A549 (cell line): ENCODE measurements around the gene IFITM10. TPM values are rescaled to one million over a fixed set of nuclear protein-coding genes. Genes with fewer than 3 reads are reported as not detected.
A peak's percentile ranks its signal among the peaks of the same experiment; 100 is the strongest.

Experiments
- ATAC-seq, 2 experiments: fragments of 200-7000 bp in 1 of 2; fragments of >200 bp in 1 of 2; cut with Nextera tagmentation in 1 of 2; cut with Tn5 transposase in 1 of 2; 3 replicates each; pipeline versions ENCODE4 v1.8.0 to v1.9.1; 2018 to 2020; ENCODE audit warnings: mild to moderate bottlenecking in 1 of 2, moderate library complexity in 1 of 2
- CTCF ChIA-PET: fragments of 300-600 bp; sonication (Branson Sonifier 250); formaldehyde crosslinking; extraction: SDS; loops from one replicate; lab custom pipeline; 2021; ENCODE audit warnings: antibody characterized with exemption, inconsistent platforms; lab: Yijun Ruan, JAX
- POLR2A ChIA-PET: fragments of 350-600 bp; formaldehyde crosslinking; extraction: SDS; loops from one replicate; lab custom pipeline; 2021; ENCODE audit warnings: antibody characterized with exemption, inconsistent platforms; lab: Yijun Ruan, JAX
- DNase-seq, 2 experiments: peaks; one replicate each; pipeline versions ENCODE4 v3.0.0 to v3.0.0-alpha.2; 2011 to 2016; ENCODE audit warnings: low read depth in 1 of 2, low spot score in 1 of 2
- FAIRE-seq: peaks from 2 replicates; lab custom pipeline; 2011; peaks lifted over from hg19 to GRCh38; lab: Jason Lieb, UNC
- H3K27ac ChIP-seq, 2 experiments: fragments of >200 bp; sonication (Bioruptor Twin); formaldehyde crosslinking; 3 replicates each; pipeline ENCODE4 v1.5.1; 2016 to 2017
- H3K4me1 ChIP-seq: fragments of >200 bp; sonication (Bioruptor Twin); formaldehyde crosslinking; 3 replicates; pipeline ENCODE4 v1.6.1; 2016
- H3K4me2 ChIP-seq: fragments of >200 bp; sonication (Bioruptor Twin); formaldehyde crosslinking; 3 replicates; pipeline ENCODE4 v1.6.1; 2016
- H3K4me3 ChIP-seq: fragments of >200 bp; sonication (Bioruptor Twin); formaldehyde crosslinking; 3 replicates; pipeline ENCODE4 v1.5.1; 2016
- H3K9me3 ChIP-seq: fragments of >200 bp; sonication (Bioruptor Twin); formaldehyde crosslinking; 3 replicates; pipeline ENCODE4 v1.6.1; 2016
- CBX2 ChIP-seq: fragments of 200-600 bp; sonication (generic); IDR thresholded peaks from 2 replicates; pipeline ENCODE4 v1.6.1; 2016; ENCODE audit warnings: low read depth, mild to moderate bottlenecking, borderline replicate concordance
- CEBPB ChIP-seq, 2 experiments: fragments of >200 bp in 1 of 2; sonication (Bioruptor Twin) in 1 of 2; formaldehyde crosslinking in 1 of 2; IDR thresholded peaks; 2 replicates each; pipeline ENCODE4 v1.6.1; 2012 to 2016
- EHMT2 ChIP-seq: fragments of 200-600 bp; sonication (generic); IDR thresholded peaks from 2 replicates; pipeline ENCODE4 v1.6.1; 2016; ENCODE audit warnings: antibody characterized with exemption, low read depth, mild to moderate bottlenecking, moderate library complexity
- FOSB ChIP-seq: fragments of 250-450 bp; sonication (Bioruptor Pico); IDR thresholded peaks from 2 replicates; pipeline ENCODE4 v1.5.0; 2020; ENCODE audit warnings: mild to moderate bottlenecking, moderate library complexity
- GATA3 ChIP-seq: IDR thresholded peaks from 2 replicates; pipeline ENCODE4 v1.6.1; 2012; ENCODE audit warnings: borderline replicate concordance
- HDAC2 ChIP-seq: fragments of 200-600 bp; sonication (generic); IDR thresholded peaks from 2 replicates; pipeline ENCODE4 v1.6.1; 2016
- HOXB13 ChIP-seq: fragments of 250-450 bp; sonication (Bioruptor Pico); IDR thresholded peaks from 2 replicates; pipeline ENCODE4 v1.5.0; 2020; ENCODE audit warnings: low read depth, mild to moderate bottlenecking, moderate library complexity
- MAFK ChIP-seq: fragments of 450-650 bp; IDR thresholded peaks from 2 replicates; pipeline ENCODE4 v1.6.1; 2014; ENCODE audit not compliant: partially characterized antibody
- MAZ ChIP-seq: fragments of 150-350 bp; IDR thresholded peaks from 2 replicates; pipeline ENCODE4 v1.6.1; 2014; ENCODE audit warnings: antibody characterized with exemption, low read depth, low read length, borderline replicate concordance
- NFE2L2 ChIP-seq: fragments of 150-350 bp; conservative IDR thresholded peaks from 2 replicates; pipeline ENCODE4 v1.6.1; 2014; ENCODE audit warnings: low read length
- NR3C1 ChIP-seq: fragments of >200 bp; sonication (Bioruptor Twin); formaldehyde crosslinking; IDR thresholded peaks from 3 replicates; pipeline ENCODE4 v1.6.1; 2017
- TP53 ChIP-seq: fragments of 250-450 bp; sonication (Bioruptor Pico); IDR thresholded peaks from 2 replicates; pipeline ENCODE4 v1.5.0; 2021; ENCODE audit warnings: mild to moderate bottlenecking, moderate library complexity
- ZC3H11A ChIP-seq: fragments of 450-650 bp; IDR thresholded peaks from 2 replicates; pipeline ENCODE4 v1.6.1; 2014; ENCODE audit warnings: antibody characterized with exemption, mild to moderate bottlenecking
- ZFP36 ChIP-seq: fragments of 450-650 bp; IDR thresholded peaks from 2 replicates; pipeline ENCODE4 v1.6.1; 2014; ENCODE audit warnings: borderline replicate concordance; ENCODE audit not compliant: partially characterized antibody
- WGBS: methylation state at CpG from one replicate; pipeline ENCODE4 v1.1.6; 2017; ENCODE audit errors: missing lambda C conversion rate; 5-methylcytosine and 5-hydroxymethylcytosine counted together
- polyA plus RNA-seq, 4 experiments: library from polyadenylated mRNA; depleted of rRNA in 3 of 4; stranded (reverse); fragments of >200 nt; fragmentation: RNase III in 1 of 4; extraction: RNeasy Plus Mini Kit Qiagen cat#74134 plus additional on column Dnase treatment in 1 of 4; gene quantifications; 2 replicates in 3 of 4; 3 replicates in 1 of 4; pipeline ENCODE4 v1.2.3, GENCODE V29; 2011 to 2017
- TF ChIP-seq, protein P1 (sequence below): fragments of >200 bp; sonication (Bioruptor Twin); formaldehyde crosslinking; IDR thresholded peaks from 3 replicates; pipeline ENCODE4 v1.6.1; 2016
- TF ChIP-seq, protein P2 (sequence below): fragments of 450-650 bp; IDR thresholded peaks from 2 replicates; pipeline ENCODE4 v1.6.1; 2014; ENCODE audit warnings: antibody characterized with exemption

Gene IFITM10
- polyA plus RNA-seq, 2 of the 4 experiments (the other 2 are of a cell fraction), result 0.28 to 0.67 TPM

DNA sequence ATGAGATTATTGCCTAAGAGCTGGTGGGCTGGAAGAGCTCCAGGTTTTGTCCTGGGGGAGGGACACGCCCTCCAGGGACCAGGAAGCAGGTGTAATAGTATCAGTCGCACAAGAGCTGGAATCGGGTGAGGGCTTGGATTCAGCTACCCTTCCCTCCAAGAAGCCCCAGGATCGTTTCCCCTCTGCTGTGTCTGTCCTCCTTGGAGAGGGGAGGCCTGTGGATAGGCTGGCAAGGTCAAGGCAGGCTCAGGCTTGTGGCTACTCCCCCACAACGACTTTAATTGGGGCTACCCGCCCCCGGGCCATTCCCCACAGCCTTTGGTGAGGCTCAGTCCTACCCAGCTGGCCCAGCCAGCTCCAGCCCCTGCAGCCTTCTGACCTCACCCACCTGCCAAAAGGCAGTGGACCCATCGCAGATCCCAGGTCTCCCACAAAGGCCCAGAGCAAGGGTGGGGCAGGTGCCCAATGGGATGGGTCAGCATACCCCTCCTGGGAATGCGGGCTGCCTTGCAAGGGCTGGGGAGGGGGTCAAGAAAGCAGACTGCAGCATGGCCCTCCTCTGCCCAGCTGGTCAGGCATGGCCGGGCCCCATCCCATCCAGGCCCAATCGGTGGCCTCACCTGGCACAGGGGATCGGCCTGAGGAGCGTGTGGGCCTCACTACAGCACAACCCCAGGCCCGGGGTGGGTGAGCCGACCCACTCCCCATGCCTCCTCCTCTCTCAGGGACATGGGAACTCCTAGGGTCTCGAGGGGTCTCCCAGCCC, 12.3 kb upstream of the IFITM10 start:
- peak overlapping the region; percentile 87 for H3K4me2 ChIP-seq
- POLR2A ChIA-PET, result interaction anchor here (0.6 to 1.4 kb wide), 2 partner anchors 9 to 231 kb away, joined by 7 to 13 read pairs; no protein-coding TSS in a partner anchor
- ATAC-seq, result peak in 1 of 2 experiments; percentile 44; a peak in 3 of 6 replicates
- TF ChIP-seq HOXB13 (no peak), CEBPB (IDR thresholded peaks at IDR 0.05) (peak in 1 of 2 experiments; percentile 58; a peak in 2 of 4 replicates), EHMT2 (no peak)
- peaks cover 37% of the 10 kb centered on the region for H3K4me1 ChIP-seq
- WGBS, result 10% methylated on average over 7 of the region's 16 CpGs
- peak overlapping the region; percentile 100 for H3K4me3 ChIP-seq
- CTCF ChIA-PET, result interaction anchor here (0.5 to 4.0 kb wide), 10 partner anchors 29 to 336 kb away, joined by 3 to 29 read pairs (median 5); no protein-coding TSS in a partner anchor
- peak; percentile 54 to 69 for DNase-seq
- H3K9me3 ChIP-seq, result no peaks in the 10 kb centered on the region
- FAIRE-seq, result no peak
- H3K27ac ChIP-seq, result peak overlapping the region; percentile 96 to 97

DNA sequence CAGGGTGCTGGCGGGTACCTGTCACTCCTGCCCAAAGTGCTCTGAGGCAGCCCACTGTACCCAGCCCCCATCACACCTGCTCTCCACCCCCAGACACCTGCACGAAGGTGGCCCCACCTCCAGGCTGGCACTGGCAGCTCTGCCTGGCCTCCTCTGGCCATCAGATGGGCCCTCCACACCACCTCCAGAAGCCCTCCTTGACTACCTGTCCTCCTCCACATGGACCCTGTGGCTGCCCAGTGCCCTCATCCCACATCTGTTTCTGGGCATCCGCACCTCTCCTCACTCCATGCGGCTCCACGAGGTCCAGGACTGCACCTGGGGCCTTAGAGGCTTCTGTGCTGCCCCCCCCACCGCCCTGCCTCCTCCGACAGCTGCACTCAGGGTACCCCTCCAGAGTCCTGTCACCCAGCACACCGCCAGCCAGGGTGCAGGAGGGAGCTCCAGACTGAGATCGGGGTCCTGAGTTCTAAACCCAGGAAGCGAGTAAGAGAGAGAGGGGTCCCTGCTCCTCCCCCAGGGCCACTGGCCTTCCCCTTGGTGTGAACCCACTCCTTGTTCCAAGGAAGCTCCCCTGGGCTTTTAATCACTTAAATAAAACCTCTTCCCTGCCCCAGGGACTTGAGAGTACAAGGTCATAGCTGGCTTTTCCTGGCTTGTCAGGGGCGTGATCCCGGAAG, 11.6 kb upstream of the IFITM10 start:
- Histone ChIP-seq H3K27ac (peak overlapping the region; percentile 96 to 97), H3K4me2 (peak overlapping the region; percentile 87), H3K4me3 (peak overlapping the region; percentile 100), H3K9me3 (no peaks in the 10 kb centered on the region), H3K4me1 (peaks cover 37% of the 10 kb centered on the region)
- POLR2A ChIA-PET, result interaction anchor here (0.6 to 1.4 kb wide), 2 partner anchors 10 to 232 kb away, joined by 7 to 13 read pairs; no protein-coding TSS in a partner anchor
- 72% methylated on average over 9 of the region's 12 CpGs for WGBS
- DNase-seq, result no peak
- no peak for ATAC-seq
- CTCF ChIA-PET, result interaction anchor here (0.5 to 4.0 kb wide), 11 partner anchors 10 to 337 kb away, joined by 3 to 29 read pairs (median 5); no protein-coding TSS in a partner anchor
- TF ChIP-seq FOSB (CRISPR knock-in tag) (no peak), ZFP36 (peak; percentile 77)
- FAIRE-seq, result no peak

DNA sequence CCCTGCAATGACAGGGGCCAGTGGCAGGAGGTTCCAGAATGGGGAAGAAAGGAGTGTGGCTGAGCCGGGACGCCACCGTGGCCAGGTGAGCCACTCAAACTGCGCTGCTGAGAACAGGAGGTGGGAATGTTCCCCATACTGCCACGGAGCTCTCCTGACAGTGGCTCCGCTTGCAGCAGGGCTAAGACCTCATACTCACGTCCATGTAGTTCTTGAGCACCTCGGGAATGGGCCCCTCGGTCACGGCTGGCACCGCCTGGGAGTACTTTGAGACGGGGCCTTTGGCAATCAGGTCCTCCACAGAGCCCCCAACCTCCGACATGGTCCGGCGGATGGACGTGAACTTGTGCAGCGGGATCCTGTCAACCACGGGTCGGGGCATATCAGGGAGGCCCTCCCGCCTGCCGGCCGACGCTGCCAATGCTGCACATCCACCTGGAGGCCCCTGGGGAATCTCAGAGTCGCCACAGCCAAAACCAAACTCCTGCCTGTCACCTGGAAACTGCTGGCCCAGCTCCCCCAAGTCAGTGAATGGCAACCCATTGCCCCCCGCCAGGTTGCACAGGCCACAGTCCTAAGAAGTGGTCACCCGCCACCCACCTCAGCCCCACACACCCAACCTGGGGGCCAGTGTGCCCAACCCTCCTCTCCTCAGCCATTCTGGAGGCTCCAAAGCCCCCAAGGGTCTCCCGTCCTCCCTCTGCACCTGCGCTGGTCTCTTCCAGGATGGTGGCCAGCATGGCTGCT, 10.9 kb upstream of the IFITM10 start:
- FAIRE-seq (no peak), DNase-seq (no peak), ATAC-seq (no peak)
- Histone ChIP-seq H3K4me2 (peak overlapping the region; percentile 87), H3K4me3 (no peak overlapping the region), H3K9me3 (no peaks in the 10 kb centered on the region), H3K4me1 (peaks cover 40% of the 10 kb centered on the region), H3K27ac (peak overlapping the region; percentile 96 to 97)
- WGBS, result 92% methylated on average over 14 of the region's 28 CpGs
- POLR2A ChIA-PET, result interaction anchor here (0.5 to 1.4 kb wide), 2 partner anchors 11 to 629 kb away, joined by 4 to 13 read pairs; no protein-coding TSS in a partner anchor
- TF ChIP-seq HDAC2 (no peak), TP53 (CRISPR knock-in tag) (no peak)
- CTCF ChIA-PET, result interaction anchor here (1.1 to 4.0 kb wide), 6 partner anchors 11 to 109 kb away, joined by 3 to 29 read pairs (median 6); no protein-coding TSS in a partner anchor

DNA sequence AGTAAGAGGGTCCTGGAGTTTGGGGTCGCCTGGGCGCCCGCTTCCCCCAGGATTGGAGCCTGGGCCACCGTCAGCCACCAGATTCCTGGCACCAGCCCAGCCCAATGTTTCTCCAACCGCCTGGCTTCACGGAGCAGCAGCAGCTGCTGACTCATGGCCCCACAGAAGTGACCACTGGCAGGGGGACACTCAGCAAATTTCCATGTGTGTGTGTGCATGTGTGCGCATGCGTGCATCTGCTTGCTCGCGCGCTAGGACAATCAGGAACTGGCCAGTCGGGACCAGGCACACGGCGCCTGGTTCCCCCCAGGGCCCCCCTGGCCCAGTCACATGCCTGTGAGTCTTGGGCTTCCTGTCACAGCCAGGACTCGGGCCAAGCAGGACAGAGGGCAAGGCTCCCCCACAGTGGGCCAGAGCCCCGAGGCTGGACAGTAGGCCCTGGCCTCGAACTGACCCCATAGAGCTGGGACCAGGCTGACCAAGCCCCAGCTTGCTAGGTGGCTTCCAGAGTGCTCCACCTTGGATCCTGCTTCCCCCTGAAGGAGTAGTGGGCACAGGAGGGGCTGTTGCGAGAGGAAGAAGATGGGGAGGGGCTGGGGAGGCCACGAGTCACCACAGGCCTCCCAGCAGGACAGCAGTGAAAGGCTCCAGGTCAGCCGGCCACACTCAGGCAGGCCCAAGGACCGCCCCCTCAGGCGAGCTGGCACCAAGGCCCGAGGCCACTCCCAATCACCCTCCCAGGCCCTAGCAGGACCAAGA, 10.1 kb upstream of the IFITM10 start:
- FAIRE-seq (no peak), DNase-seq (no peak), ATAC-seq (no peak)
- Histone ChIP-seq H3K9me3 (no peaks in the 10 kb centered on the region), H3K27ac (peak overlapping the region; percentile 63 to 97), H3K4me2 (peak overlapping the region; percentile 87), H3K4me1 (peaks cover 45% of the 10 kb centered on the region), H3K4me3 (no peak overlapping the region)
- POLR2A ChIA-PET, result interaction anchor here (0.5 kb wide), 1 partner anchor 630 kb away, joined by 4 read pairs; no protein-coding TSS in a partner anchor
- CTCF ChIA-PET, result interaction anchor here (1.4 to 4.0 kb wide), 4 partner anchors 12 to 67 kb away, joined by 3 to 29 read pairs (median 8); no protein-coding TSS in a partner anchor
- WGBS, result 53% methylated on average over 9 of the region's 23 CpGs
- TF ChIP-seq MAFK, result peak; percentile 49
- TF ChIP-seq FOSB (CRISPR knock-in tag), result no peak

DNA sequence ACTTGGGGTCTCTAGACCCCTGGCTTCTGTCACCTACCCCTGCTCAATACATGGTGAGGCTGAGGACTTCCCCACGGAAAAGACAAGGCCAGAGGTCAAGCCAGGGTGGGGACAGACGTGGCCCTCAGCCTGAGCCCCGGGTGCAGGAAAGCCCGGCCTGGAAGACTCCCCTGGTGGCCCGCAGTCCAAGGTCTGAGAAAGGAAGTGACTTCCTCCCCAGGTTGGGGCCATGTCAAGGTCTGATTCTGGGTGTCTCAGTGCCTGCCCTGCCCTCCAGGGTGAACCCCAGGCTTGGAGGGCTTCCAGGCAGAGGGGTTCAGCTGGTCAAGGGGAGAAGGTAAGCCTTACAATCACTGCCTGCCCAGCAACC, 9.4 kb upstream of the IFITM10 start:
- DNase-seq (no peak), ATAC-seq (no peak), FAIRE-seq (no peak)
- Histone ChIP-seq H3K27ac (peak overlapping the region; percentile 63 to 97; a peak in 5 of 6 replicates), H3K4me1 (peaks cover 45% of the 10 kb centered on the region), H3K4me2 (peak overlapping the region; percentile 87; the same call in 1 of the 3 replicates), H3K4me3 (no peak overlapping the region), H3K9me3 (no peaks in the 10 kb centered on the region)
- ChIA-PET POLR2A (no interaction called here), CTCF (interaction anchor here (4.0 kb wide), 1 partner anchor 67 kb away, joined by 29 read pairs; no protein-coding TSS in a partner anchor)
- no peak for TF ChIP-seq CBX2
- no peak for TF ChIP-seq NFE2L2
- no peak for TF ChIP-seq HDAC2
- TF ChIP-seq ZC3H11A, result no peak
- TF ChIP-seq, protein P1, sequence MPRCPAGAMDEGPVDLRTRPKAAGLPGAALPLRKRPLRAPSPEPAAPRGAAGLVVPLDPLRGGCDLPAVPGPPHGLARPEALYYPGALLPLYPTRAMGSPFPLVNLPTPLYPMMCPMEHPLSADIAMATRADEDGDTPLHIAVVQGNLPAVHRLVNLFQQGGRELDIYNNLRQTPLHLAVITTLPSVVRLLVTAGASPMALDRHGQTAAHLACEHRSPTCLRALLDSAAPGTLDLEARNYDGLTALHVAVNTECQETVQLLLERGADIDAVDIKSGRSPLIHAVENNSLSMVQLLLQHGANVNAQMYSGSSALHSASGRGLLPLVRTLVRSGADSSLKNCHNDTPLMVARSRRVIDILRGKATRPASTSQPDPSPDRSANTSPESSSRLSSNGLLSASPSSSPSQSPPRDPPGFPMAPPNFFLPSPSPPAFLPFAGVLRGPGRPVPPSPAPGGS, result no peak
- no peak for TF ChIP-seq NR3C1
- TF ChIP-seq, protein P2, sequence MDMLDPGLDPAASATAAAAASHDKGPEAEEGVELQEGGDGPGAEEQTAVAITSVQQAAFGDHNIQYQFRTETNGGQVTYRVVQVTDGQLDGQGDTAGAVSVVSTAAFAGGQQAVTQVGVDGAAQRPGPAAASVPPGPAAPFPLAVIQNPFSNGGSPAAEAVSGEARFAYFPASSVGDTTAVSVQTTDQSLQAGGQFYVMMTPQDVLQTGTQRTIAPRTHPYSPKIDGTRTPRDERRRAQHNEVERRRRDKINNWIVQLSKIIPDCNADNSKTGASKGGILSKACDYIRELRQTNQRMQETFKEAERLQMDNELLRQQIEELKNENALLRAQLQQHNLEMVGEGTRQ, result no peak
- no peak for TF ChIP-seq GATA3
- TF ChIP-seq MAZ, result no peak
- 90% methylated on average over 2 of the region's 5 CpGs for WGBS
